Measurements from ENCODE around the gene CHST8.

- TF ChIP-seq CTCF (IDR thresholded peaks at IDR 0.05) (no peak), POLR2A (IDR thresholded peaks at IDR 0.05) (no peak)
Measured at GRCh38 chr19:33722456-33723239, 100.9 kb downstream of the CHST8 start.
